Embryonic facial prominence (tissue), 1 donor: ENCODE data around the gene PIK3R1.

Experiments
- DNase-seq: peaks from one replicate; pipeline ENCODE4 v3.0.0-alpha.2; 2016; ENCODE audit errors: extremely low spot score

PIK3R1 gene

DNA sequence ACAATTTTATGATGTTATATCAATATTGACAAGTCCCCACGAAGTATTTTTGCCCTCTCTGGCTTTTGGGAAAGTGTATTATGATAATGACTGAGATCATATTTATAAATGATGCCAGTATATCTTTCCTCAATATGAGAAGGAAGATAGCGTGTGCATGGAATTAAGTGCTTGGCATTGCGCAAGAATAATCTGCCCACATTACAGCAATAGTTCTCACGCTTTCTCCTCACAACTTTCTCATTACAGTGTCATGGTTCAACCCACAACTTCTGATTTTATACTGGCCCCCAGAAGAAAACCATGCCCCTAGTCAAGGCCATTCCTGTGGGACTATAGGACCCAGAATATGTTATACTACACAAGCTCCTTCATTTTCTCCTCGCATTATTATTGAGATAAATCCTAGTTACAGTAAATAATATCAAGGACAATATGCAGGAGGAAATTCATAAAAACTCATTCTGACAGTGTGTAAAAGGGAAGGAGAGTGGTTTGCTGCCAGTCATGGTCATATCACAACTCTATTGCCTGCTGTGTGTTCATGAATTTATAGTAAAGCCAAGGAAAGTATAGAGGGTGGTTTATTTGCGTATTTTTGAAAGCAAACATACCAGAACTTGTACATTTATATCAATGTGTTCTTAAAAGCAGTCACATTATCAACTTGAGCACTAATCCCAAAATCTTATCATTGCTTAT, 114.1 kb downstream of the PIK3R1 start:
- DNase-seq = no peak

- no peak for DNase-seq
Measured at GRCh38 chr5:68330574-68330973, 115.0 kb downstream of the PIK3R1 start.

DNA sequence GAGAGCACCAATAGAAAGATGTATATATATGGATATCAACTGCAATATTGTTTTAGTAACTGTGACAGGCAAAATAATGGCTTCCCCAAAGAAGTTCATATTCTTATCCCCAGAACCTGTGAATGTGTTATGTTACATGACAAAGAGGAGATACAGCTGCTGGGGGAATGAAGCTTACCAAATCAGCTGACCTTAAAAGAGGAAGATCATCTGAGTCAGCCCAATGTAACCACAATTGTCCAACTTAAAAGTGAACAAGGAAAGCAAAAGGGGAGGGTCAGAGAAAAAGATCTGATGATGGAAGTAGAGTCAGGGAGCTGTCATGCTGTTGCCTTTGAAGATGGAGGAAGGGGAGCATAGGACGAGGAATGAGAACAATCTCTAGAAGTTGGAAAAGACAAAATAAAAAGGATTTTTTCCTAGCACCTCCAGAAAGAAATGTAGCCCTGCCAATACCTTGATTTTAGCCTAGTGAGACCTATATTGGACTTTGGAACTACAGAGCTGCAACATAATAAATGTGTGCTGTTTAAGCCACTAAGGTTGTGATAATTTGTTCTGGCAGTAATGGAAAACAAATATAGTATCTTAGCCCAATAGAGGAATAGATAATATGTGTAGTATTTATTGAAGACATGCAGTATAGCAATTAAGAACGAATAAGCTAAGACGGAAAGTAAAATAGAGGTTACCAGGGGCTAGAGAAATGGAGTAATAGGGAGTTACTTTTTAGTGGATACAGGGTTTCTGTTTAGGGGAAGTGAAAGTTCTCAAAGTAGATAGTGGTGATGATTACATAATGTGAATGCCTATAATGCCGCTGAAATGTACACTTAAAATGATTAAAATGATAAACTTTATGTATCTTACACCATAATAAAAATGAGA, 115.9 kb downstream of the PIK3R1 start:
- DNase-seq = no peak

DNA sequence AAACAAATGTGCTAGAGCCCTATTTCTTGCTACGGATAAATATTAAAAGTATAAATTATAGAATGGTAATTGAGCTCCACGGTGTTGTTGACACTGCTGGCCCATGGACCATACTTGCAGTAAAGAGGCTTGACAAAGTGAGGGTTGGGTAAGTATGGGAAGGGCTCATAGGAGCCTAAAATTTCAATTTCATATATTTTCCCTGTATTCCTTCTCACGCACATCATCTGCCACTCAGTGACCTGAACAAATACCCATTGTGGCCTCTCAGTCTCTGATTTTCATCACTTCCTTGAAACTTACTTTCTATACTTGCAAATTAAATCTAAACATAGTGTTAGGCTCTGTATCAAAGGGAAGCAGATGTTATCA, 116.5 kb downstream of the PIK3R1 start:
- DNase-seq = no peak

GRCh38 chr5:68332556-68332955, 117.0 kb downstream of the PIK3R1 start:
- no peak for DNase-seq

DNA sequence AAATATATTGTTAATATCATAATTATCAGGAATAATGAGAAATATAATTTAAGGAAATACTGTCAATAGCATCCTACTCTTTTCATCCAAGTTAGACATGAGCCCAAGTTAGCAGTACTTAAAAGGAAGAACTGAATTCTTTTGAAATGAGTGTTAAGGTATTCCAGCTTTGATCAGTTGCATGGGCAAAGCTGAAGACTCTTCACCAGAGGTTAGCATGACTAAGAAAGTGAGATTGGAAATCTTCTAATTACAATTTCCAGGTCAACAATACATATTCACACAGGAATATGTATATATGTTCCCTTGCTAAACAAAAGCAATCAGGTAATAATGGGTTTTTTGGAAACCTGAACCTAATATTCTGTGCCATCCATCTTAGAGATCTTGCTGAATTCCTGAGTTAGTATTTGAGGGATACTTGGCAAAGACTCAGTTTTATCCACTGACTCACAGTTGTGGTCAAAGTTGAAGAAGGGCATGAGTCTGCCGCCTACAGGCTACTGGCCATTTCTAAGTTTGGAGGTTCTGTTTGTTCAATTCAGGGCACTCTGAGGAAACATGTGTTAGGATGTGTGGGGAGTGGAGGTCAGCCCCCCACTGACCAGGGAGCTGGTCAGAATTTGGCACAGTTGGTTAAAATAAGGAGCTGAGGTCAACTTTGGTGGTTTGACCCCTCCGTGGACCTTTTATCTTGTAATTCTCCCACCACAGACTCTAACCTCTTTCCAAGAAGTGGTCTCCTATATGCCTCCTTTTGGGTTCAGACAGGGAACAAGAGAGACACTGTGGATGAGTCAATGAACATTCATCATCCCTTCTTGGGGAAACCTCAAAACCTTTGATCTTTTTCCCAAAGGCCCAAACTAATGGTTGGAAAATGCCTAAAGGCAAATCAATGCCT, 118.3 kb downstream of the PIK3R1 start:
- DNase-seq = no peak

GRCh38 chr5:68334553-68334886, 119.0 kb downstream of the PIK3R1 start:
- DNase-seq = no peak

GRCh38 chr5:68335075-68335474, 119.5 kb downstream of the PIK3R1 start:
- no peak for DNase-seq

GRCh38 chr5:68336200-68336599, 120.6 kb downstream of the PIK3R1 start:
- DNase-seq = no peak

DNA sequence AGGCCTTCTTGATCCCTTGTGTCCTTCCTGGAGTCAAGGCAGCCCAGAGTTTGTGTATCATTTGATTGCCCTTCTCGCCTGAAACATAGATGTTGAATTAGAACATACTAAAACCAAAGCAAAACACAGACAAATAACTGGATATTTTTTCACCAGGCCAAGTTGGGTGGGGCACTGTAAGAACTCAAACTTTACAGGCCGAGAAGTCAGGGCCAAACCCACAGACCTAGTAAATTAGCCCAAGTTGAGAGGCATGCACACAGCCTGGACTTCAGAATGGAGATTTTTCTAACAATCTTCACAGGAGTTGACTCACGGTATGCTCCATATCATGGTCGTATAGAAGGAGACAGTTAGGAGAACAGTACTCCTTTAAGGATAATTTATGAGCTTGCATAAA, 121.7 kb downstream of the PIK3R1 start:
- DNase-seq = no peak

DNA sequence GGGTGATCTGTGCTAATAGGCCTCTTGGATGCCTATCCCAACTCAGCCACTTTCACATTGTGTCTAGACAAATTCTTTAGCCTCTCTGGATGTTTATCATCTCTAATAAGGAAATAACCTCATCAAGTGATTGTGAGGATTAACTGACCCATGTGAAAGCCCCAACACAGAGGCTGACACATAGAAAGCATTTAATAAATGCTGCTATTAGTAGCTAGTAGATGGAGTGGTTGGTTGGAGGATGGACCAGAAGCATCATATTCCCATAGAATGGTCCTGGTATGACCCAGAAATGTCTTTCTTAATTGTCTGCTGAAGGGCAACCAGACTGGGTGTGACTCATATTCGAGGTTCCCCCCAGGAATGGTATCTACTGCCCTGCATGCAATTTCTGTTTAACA, 124.4 kb downstream of the PIK3R1 start:
- no peak for DNase-seq

- DNase-seq = no peak
Measured at GRCh38 chr5:68341006-68341405, 125.5 kb downstream of the PIK3R1 start.

DNA sequence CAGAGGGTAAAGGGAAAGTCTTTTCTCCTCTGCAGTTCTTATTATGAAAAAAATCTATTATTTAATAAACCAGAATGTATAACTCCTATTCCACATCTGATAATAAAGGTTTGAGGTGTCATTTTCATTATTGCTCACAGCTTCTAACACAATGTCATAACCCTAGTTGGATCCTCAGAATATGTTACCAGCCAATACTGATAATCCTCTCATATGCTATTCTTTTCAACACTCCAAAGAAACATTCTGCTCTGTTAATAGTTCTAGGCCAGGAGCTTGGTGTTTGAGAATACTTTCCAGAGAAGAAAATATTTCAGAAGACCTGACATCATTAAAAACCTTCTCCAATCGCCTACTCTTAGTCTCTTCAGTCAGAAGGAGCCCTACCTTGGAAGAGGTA, 127.1 kb downstream of the PIK3R1 start:
- no peak for DNase-seq

GRCh38 chr5:68343421-68343826, 127.9 kb downstream of the PIK3R1 start:
- DNase-seq = no peak

- no peak for DNase-seq
Measured at GRCh38 chr5:68344447-68345111, 129.0 kb downstream of the PIK3R1 start.

DNA sequence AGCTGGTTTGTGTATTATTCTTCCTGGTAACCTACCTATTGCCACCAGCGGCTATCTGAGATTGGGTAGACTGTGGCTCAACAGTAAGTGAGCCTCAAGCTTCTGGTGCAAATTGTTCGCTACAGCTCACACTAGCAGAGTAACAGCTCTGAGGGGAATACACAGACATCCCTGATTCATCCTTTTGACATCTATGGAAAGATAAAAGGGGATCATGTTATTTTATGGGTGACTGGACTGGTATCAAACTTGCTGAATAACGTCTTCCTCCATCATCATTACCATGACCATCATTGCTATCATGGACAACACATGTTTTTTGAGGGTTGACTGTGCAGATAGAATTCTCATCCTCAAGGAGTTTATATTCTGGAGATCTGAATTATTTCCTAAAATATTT, 129.6 kb downstream of the PIK3R1 start:
- DNase-seq = no peak

DNA sequence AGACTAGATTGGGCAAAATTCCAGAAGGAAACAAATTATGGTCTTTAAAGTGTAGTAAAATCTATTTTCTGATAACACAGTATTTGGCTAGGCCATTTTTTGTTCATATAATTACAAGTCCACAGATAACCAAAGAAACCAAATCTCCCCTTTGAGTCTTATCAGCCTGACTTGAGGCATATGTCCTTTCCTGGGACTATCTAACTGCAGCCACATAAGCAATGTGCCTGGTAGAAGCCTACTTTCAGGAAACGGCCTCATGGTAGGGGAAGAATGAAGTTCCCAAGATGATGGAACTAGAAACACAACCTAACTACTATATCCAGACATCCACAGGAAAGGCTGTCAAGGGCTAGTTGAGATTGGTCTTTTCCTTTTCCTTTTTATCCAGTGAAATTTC, 130.0 kb downstream of the PIK3R1 start:
- DNase-seq = no peak

GRCh38 chr5:68347536-68347935, 132.0 kb downstream of the PIK3R1 start:
- no peak for DNase-seq

- no peak for DNase-seq
Measured at GRCh38 chr5:68348447-68349222, 133.1 kb downstream of the PIK3R1 start.

GRCh38 chr5:68350176-68350575, 134.6 kb downstream of the PIK3R1 start:
- no peak for DNase-seq
